Measurements from ENCODE around the gene SURF6.

SURF6 gene

GRCh38 chr9:133383438-133383837 is 47.5 kb upstream of the SURF6 start:
- Histone ChIP-seq H3K9me2 (replicated peaks; ENCODE audit: control insufficient read depth, low read length) (no peaks in the 10 kb centered on the region), H3K27ac (ENCODE audit: low read depth, low read length) (no peak overlapping the region), H3K27me3 (ENCODE audit: control insufficient read depth, low read length) (no peaks in the 10 kb centered on the region; the same call in 1 of the 2 replicates), H3K4me2 (ENCODE audit: low read length) (no peak overlapping the region), H3K4me3 (ENCODE audit: low read length) (no peak overlapping the region), H3K9me3 (ENCODE audit: control insufficient read depth, insufficient read depth, low read length) (peaks cover 10% of the 10 kb centered on the region; the same call in 1 of the 2 replicates), H3K4me1 (ENCODE audit: control insufficient read depth, low read length) (no peaks in the 10 kb centered on the region; the same call in 1 of the 2 replicates), H3F3A (ENCODE audit: control insufficient read depth, insufficient read depth) (no peaks in the 10 kb centered on the region), H4K20me1 (ENCODE audit: control insufficient read depth, insufficient read depth, low read depth, low read length) (no peaks in the 10 kb centered on the region), H3K79me2 (ENCODE audit: control insufficient read depth, low read length) (no peaks in the 10 kb centered on the region), H3K36me3 (ENCODE audit: control insufficient read depth, low read length) (no peaks in the 10 kb centered on the region)
- TF ChIP-seq EZH2phosphoT487 (IDR thresholded peaks at IDR 0.05; ENCODE audit: borderline replicate concordance, low read length) (no peak), CTCF (IDR thresholded peaks at IDR 0.05; ENCODE audit: low read depth, low read length, poor library complexity, severe bottlenecking) (no peak)

GRCh38 chr9:133382507-133383141 is 46.6 kb upstream of the SURF6 start:
- Histone ChIP-seq H3K4me1 (ENCODE audit: control insufficient read depth, low read length) (peaks cover 8% of the 10 kb centered on the region), H3F3A (ENCODE audit: control insufficient read depth, insufficient read depth) (no peaks in the 10 kb centered on the region)

DNA sequence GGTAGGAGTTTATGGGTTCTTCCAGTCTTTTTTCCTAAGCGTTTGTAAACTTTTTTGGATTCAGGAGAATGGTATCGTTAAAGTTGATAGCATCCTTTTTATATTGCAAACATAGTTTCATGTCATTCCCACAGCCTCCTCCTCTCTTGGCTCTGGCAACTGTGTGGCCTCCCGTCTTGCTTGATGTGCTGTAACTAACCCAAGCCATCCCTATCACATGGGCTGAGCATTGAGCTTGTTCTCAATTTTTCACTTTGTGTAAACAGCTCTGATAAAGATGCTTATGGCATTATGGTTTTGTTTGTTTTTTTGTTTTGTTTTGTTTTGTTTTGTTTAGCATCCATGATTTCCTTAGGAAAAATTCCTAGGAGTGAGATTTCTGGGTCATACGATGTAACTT is 44.7 kb upstream of the SURF6 start:
- Histone ChIP-seq H3K27ac (ENCODE audit: low read depth, low read length) (no peak overlapping the region), H3K79me2 (ENCODE audit: control insufficient read depth, low read length) (peaks cover 1% of the 10 kb centered on the region), H3K4me1 (ENCODE audit: control insufficient read depth, low read length) (peaks cover 15% of the 10 kb centered on the region), H3K9me2 (replicated peaks; ENCODE audit: control insufficient read depth, low read length) (no peaks in the 10 kb centered on the region), H3K9me3 (ENCODE audit: control insufficient read depth, insufficient read depth, low read length) (peaks cover 10% of the 10 kb centered on the region; the same call in 1 of the 2 replicates), H3K4me2 (ENCODE audit: low read length) (no peak overlapping the region), H4K20me1 (ENCODE audit: control insufficient read depth, insufficient read depth, low read depth, low read length) (no peaks in the 10 kb centered on the region), H3K4me3 (ENCODE audit: low read length) (no peak overlapping the region), H3K36me3 (ENCODE audit: control insufficient read depth, low read length) (peaks cover under 1% of the 10 kb centered on the region; the same call in 1 of the 2 replicates), H3F3A (ENCODE audit: control insufficient read depth, insufficient read depth) (no peaks in the 10 kb centered on the region), H3K27me3 (ENCODE audit: control insufficient read depth, low read length) (peaks cover 5% of the 10 kb centered on the region; the same call in 1 of the 2 replicates)
- no peak for TF ChIP-seq EZH2phosphoT487 (IDR thresholded peaks at IDR 0.05; ENCODE audit: borderline replicate concordance, low read length)
- TF ChIP-seq CTCF (IDR thresholded peaks at IDR 0.05; ENCODE audit: low read depth, low read length, poor library complexity, severe bottlenecking): no peak

More at GRCh38 chr9:133382507-133383141, 46.6 kb upstream of the SURF6 start:
- Histone ChIP-seq H3K27me3 (ENCODE audit: control insufficient read depth, low read length) (peaks cover 5% of the 10 kb centered on the region; the same call in 1 of the 2 replicates), H3K4me3 (ENCODE audit: low read length) (no peak overlapping the region), H3K79me2 (ENCODE audit: control insufficient read depth, low read length) (no peaks in the 10 kb centered on the region), H3K36me3 (ENCODE audit: control insufficient read depth, low read length) (no peaks in the 10 kb centered on the region), H3K9me3 (ENCODE audit: control insufficient read depth, insufficient read depth, low read length) (peaks cover 10% of the 10 kb centered on the region; the same call in 1 of the 2 replicates), H4K20me1 (ENCODE audit: control insufficient read depth, insufficient read depth, low read depth, low read length) (no peaks in the 10 kb centered on the region), H3K4me2 (ENCODE audit: low read length) (no peak overlapping the region), H3K9me2 (replicated peaks; ENCODE audit: control insufficient read depth, low read length) (no peaks in the 10 kb centered on the region), H3K27ac (ENCODE audit: low read depth, low read length) (no peak overlapping the region)
- no peak for TF ChIP-seq CTCF (IDR thresholded peaks at IDR 0.05; ENCODE audit: low read depth, low read length, poor library complexity, severe bottlenecking)
